HepG2 (cell line): ENCODE results near the gene NOL12. TPM values are rescaled to one million over a fixed set of nuclear protein-coding genes. Genes with fewer than 3 reads are reported as not detected.

Experiments
- ASH2L ChIP-seq: fragments of 300-600, 200-600 bp; sonication (generic); IDR thresholded peaks from 2 replicates; pipeline ENCODE4 v1.7.0; 2017; ENCODE audit warnings: low read depth, mild to moderate bottlenecking, moderate library complexity, mixed read lengths, low read length; ENCODE audit not compliant: insufficient read length
- CEBPG ChIP-seq: IDR thresholded peaks from 2 replicates; pipeline ENCODE4 v1.6.1; 2016
- CREBL2 ChIP-seq: sonication (generic); formaldehyde crosslinking; IDR thresholded peaks from 2 replicates; pipeline ENCODE4 v1.8.1; 2023; ENCODE audit warnings: missing genetic modification reagents, mild to moderate bottlenecking, borderline replicate concordance
- FOXP4 ChIP-seq: sonication (generic); formaldehyde crosslinking; IDR thresholded peaks from 2 replicates; pipeline ENCODE4 v1.4.0; 2020; ENCODE audit warnings: missing genetic modification reagents
- MAFF ChIP-seq: IDR thresholded peaks from 2 replicates; pipeline ENCODE4 v1.6.1; 2011; ENCODE audit warnings: low read depth, low read length, improper control_type of control experiment
- MZF1 ChIP-seq: sonication (generic); formaldehyde crosslinking; IDR thresholded peaks from 2 replicates; pipeline ENCODE4 v1.8.1; 2023; ENCODE audit warnings: mild to moderate bottlenecking, missing genetic modification reagents, borderline replicate concordance
- NBN ChIP-seq: fragments of 450-650 bp; conservative IDR thresholded peaks from 2 replicates; pipeline ENCODE4 v1.6.1; 2017
- NCOA2 ChIP-seq: sonication (generic); formaldehyde crosslinking; IDR thresholded peaks from 2 replicates; pipeline ENCODE4 v1.8.0; 2022; ENCODE audit warnings: inconsistent platforms
- PATZ1 ChIP-seq: sonication (generic); formaldehyde crosslinking; IDR thresholded peaks from 2 replicates; pipeline ENCODE4 v1.4.0; 2020; ENCODE audit warnings: missing genetic modification reagents
- PHF20 ChIP-seq: sonication (generic); formaldehyde crosslinking; IDR thresholded peaks from 2 replicates; pipeline ENCODE4 v1.5.0; 2020; ENCODE audit warnings: mild to moderate bottlenecking, missing genetic modification reagents
- PTBP1 ChIP-seq: fragments of 200-400 bp; formaldehyde crosslinking; IDR thresholded peaks from 2 replicates; pipeline ENCODE4 v1.6.1; 2018; ENCODE audit warnings: low read length, low read depth; ENCODE audit not compliant: poor library complexity, severe bottlenecking
- REL ChIP-seq: sonication (generic); formaldehyde crosslinking; conservative IDR thresholded peaks from 2 replicates; pipeline ENCODE4 v1.8.0; 2022; ENCODE audit warnings: mild to moderate bottlenecking, missing genetic modification reagents, moderate library complexity
- SIN3A ChIP-seq: IDR thresholded peaks from 2 replicates; pipeline ENCODE4 v1.6.1; 2011; ENCODE audit warnings: low read depth, mild to moderate bottlenecking, control low read depth, low read length, borderline replicate concordance
- SUZ12 ChIP-seq: fragments of 150-350 bp; IDR thresholded peaks from 2 replicates; pipeline ENCODE4 v1.6.1; 2014; ENCODE audit warnings: low read depth, low read length
- TEAD2 ChIP-seq: sonication (generic); formaldehyde crosslinking; IDR thresholded peaks from 2 replicates; pipeline ENCODE4 v1.9.0; 2021; ENCODE audit warnings: missing genetic modification reagents
- THYN1 ChIP-seq: sonication (generic); formaldehyde crosslinking; IDR thresholded peaks from 2 replicates; pipeline ENCODE4 v1.8.1; 2023; ENCODE audit warnings: low read depth, mild to moderate bottlenecking, moderate library complexity, missing genetic modification reagents, borderline replicate concordance
- TMF1 ChIP-seq: sonication (generic); formaldehyde crosslinking; IDR thresholded peaks from 2 replicates; pipeline ENCODE4 v1.8.1; 2022; ENCODE audit warnings: low read depth, missing genetic modification reagents
- YEATS4 ChIP-seq: sonication (generic); formaldehyde crosslinking; IDR thresholded peaks from 2 replicates; pipeline ENCODE4 v1.4.0; 2020; ENCODE audit warnings: missing genetic modification reagents, borderline replicate concordance
- ZNF142 ChIP-seq: sonication (generic); formaldehyde crosslinking; IDR thresholded peaks from 2 replicates; pipeline ENCODE4 v1.4.0; 2020; ENCODE audit warnings: missing genetic modification reagents
- ZNF703 ChIP-seq: sonication (generic); formaldehyde crosslinking; IDR thresholded peaks from 2 replicates; pipeline ENCODE4 v1.5.1; 2020; ENCODE audit warnings: missing genetic modification reagents, mild to moderate bottlenecking, moderate library complexity, borderline replicate concordance
- ZNF776 ChIP-seq: sonication (generic); formaldehyde crosslinking; IDR thresholded peaks from 2 replicates; pipeline ENCODE4 v1.4.0; 2020; ENCODE audit warnings: mild to moderate bottlenecking, missing genetic modification reagents
- ZNF816 ChIP-seq: sonication (generic); formaldehyde crosslinking; IDR thresholded peaks from 2 replicates; pipeline ENCODE4 v1.8.0; 2022; ENCODE audit warnings: missing genetic modification reagents, mild to moderate bottlenecking, borderline replicate concordance
- polyA plus RNA-seq, 8 experiments: library from polyadenylated mRNA; depleted of rRNA in 3 of 8; stranded (reverse) in 7 of 8; unstranded in 1 of 8; fragments of >200 nt; fragmentation: Illumina TruSeq in 4 of 8; extraction: Trizol in 4 of 8; gene quantifications; 2 replicates each; pipeline versions ENCODE4 v1.2.1 to v1.2.3, GENCODE V29; 2011 to 2016; ENCODE audit warnings: low read depth in 4 of 8, missing spikeins in 1 of 8, mixed read lengths in 1 of 8; ENCODE audit not compliant: insufficient read depth in 1 of 8
- total RNA-seq, 5 experiments: library from RNA; depleted of rRNA; stranded (reverse); fragments of >200 nt; fragmentation: Illumina TruSeq; extraction: Trizol; gene quantifications; 2 replicates each; pipeline ENCODE4 v1.2.3, GENCODE V29; 2016; ENCODE audit warnings: low read depth in 1 of 5

The NOL12 gene
- total and polyA plus RNA-seq, 2 of the 13 experiments (the other 11 are each of a cell fraction or from before 2014, with no cell fraction given), result 14.3 to 31.4 TPM

GRCh38 chr22:37741312-37741795 lies 55.2 kb downstream of the NOL12 start (continued):
- TF ChIP-seq PTBP1 (no peak), ZNF816 (CRISPR knock-in tag) (no peak), SIN3A (no peak), THYN1 (CRISPR knock-in tag) (no peak), PHF20 (CRISPR knock-in tag) (no peak), MZF1 (no peak), YEATS4 (CRISPR knock-in tag) (no peak), CREBL2 (no peak), SUZ12 (no peak), TEAD2 (no peak), CEBPG (CRISPR knock-in tag) (peak; percentile 87), MAFF (no peak), TMF1 (CRISPR knock-in tag) (no peak), REL (CRISPR knock-in tag) (no peak), NBN (no peak), ASH2L (no peak), ZNF776 (no peak), ZNF703 (no peak), NCOA2 (CRISPR knock-in tag) (no peak), ZNF142 (no peak), PATZ1 (0 out of 2 replicates have a peak, but pooled peaks have one; percentile 16), FOXP4 (CRISPR knock-in tag) (no peak)
